Neural progenitor cell (in vitro differentiated cells): Measurements from ENCODE around the gene RPL12. TPM values are rescaled to one million over a fixed set of nuclear protein-coding genes. Genes with fewer than 3 reads are reported as not detected.

Experiments used
- DNase-seq: peaks from one replicate; pipeline ENCODE4 v3.0.0-alpha.2; 2016; ENCODE audit warnings: low spot score
- H2AFZ ChIP-seq: fragments of 200-600 bp; sonication (generic); replicated peaks from 2 replicates; pipeline ENCODE4 v1.6.1; 2016; ENCODE audit warnings: antibody characterized with exemption
- H3F3A ChIP-seq: fragments of 200-600 bp; sonication (generic); 2 replicates; pipeline ENCODE4 v1.6.1; 2016; ENCODE audit warnings: antibody characterized with exemption, low read depth
- H3K27ac ChIP-seq: fragments of 200-600 bp; sonication (generic); 2 replicates; pipeline ENCODE4 v1.5.1; 2016; ENCODE audit warnings: mild to moderate bottlenecking
- H3K27me3 ChIP-seq: fragments of 200-600 bp; sonication (generic); 2 replicates; pipeline ENCODE4 v1.6.1; 2016; ENCODE audit warnings: mild to moderate bottlenecking, moderate library complexity
- H3K36me3 ChIP-seq: fragments of 200-600 bp; sonication (generic); 2 replicates; pipeline ENCODE4 v1.5.1; 2016
- H3K4me1 ChIP-seq: fragments of 200-600 bp; sonication (generic); 2 replicates; pipeline ENCODE4 v1.6.1; 2016; ENCODE audit warnings: mixed run types
- H3K4me2 ChIP-seq: fragments of 200-600 bp; sonication (generic); 2 replicates; pipeline ENCODE4 v1.6.1; 2016
- H3K4me3 ChIP-seq: fragments of 200-600 bp; sonication (generic); 2 replicates; pipeline ENCODE4 v1.5.1; 2016
- H3K79me2 ChIP-seq: fragments of 200-600 bp; sonication (generic); 2 replicates; pipeline ENCODE4 v1.6.1; 2016; ENCODE audit warnings: low read depth
- H3K9ac ChIP-seq: fragments of 200-600 bp; sonication (generic); 2 replicates; pipeline ENCODE4 v1.6.1; 2016
- H3K9me3 ChIP-seq: fragments of 200-600 bp; sonication (generic); 2 replicates; pipeline ENCODE4 v1.5.1; 2016; ENCODE audit warnings: low read depth
- H4K20me1 ChIP-seq: fragments of 200-600 bp; sonication (generic); 2 replicates; pipeline ENCODE4 v1.6.1; 2016; ENCODE audit warnings: low read depth
- H3K27ac Mint-ChIP-seq: 3 replicates; pipeline ENCODE4 v1.8.0; 2021; ENCODE audit warnings: mixed read lengths
- H3K27me3 Mint-ChIP-seq: 2 replicates; pipeline ENCODE4 v1.8.0; 2022; ENCODE audit warnings: low read depth, mild to moderate bottlenecking, inconsistent platforms, moderate library complexity, mixed read lengths; ENCODE audit not compliant: insufficient read depth
- H3K36me3 Mint-ChIP-seq: 3 replicates; pipeline ENCODE4 v1.8.0; 2021; ENCODE audit warnings: mixed read lengths
- H3K4me1 Mint-ChIP-seq: 3 replicates; pipeline ENCODE4 v1.8.0; 2021; ENCODE audit warnings: mixed read lengths
- H3K4me3 Mint-ChIP-seq: 3 replicates; pipeline ENCODE4 v1.8.0; 2021; ENCODE audit warnings: mild to moderate bottlenecking, moderate library complexity, mixed read lengths
- H3K9me3 Mint-ChIP-seq: 3 replicates; pipeline ENCODE4 v1.8.0; 2020; ENCODE audit warnings: mixed read lengths
- CTCF ChIP-seq: fragments of 200-600 bp; sonication (generic); IDR thresholded peaks from 2 replicates; pipeline ENCODE4 v1.5.1; 2017; ENCODE audit warnings: antibody characterized with exemption, mild to moderate bottlenecking
- EZH2 ChIP-seq: fragments of 200-600 bp; sonication (generic); IDR thresholded peaks from 2 replicates; pipeline ENCODE4 v1.6.1; 2017; ENCODE audit warnings: antibody characterized with exemption, mild to moderate bottlenecking, moderate library complexity
- EZH2phosphoT487 ChIP-seq: fragments of 200-600 bp; sonication (generic); IDR thresholded peaks from 2 replicates; pipeline ENCODE4 v1.6.1; 2017; ENCODE audit warnings: antibody characterized with exemption
- total RNA-seq: library from RNA; depleted of rRNA; stranded (reverse); fragments of >200 nt; gene quantifications from 2 replicates; pipeline ENCODE4 v1.2.3, GENCODE V29; 2015; ENCODE audit warnings: low replicate concordance

Gene RPL12
- total RNA-seq, 1 donor from 2014 or later, result 2,064 TPM

- no peak overlapping the region for H3K4me3 Mint-ChIP-seq
- H3F3A ChIP-seq, result no peaks in the 10 kb centered on the region
- H3K27ac ChIP-seq, result no peak overlapping the region
- TF ChIP-seq EZH2 (no peak), CTCF (no peak), EZH2phosphoT487 (no peak)
- peaks cover under 1% of the 10 kb centered on the region for H3K27me3 Mint-ChIP-seq
- H3K4me2 ChIP-seq, result no peak overlapping the region
- H3K9me3 Mint-ChIP-seq, result no peaks in the 10 kb centered on the region
- no peak overlapping the region for H2AFZ ChIP-seq
- H3K79me2 ChIP-seq, result no peaks in the 10 kb centered on the region
- peaks cover 4% of the 10 kb centered on the region for H3K36me3 Mint-ChIP-seq
- H4K20me1 ChIP-seq, result no peaks in the 10 kb centered on the region
- H3K4me1 ChIP-seq, result peaks cover 9% of the 10 kb centered on the region
- H3K4me3 ChIP-seq, result no peak overlapping the region
- H3K27ac Mint-ChIP-seq, result no peak overlapping the region
- no peaks in the 10 kb centered on the region for H3K27me3 ChIP-seq
- H3K9ac ChIP-seq, result no peak overlapping the region
- peaks cover 16% of the 10 kb centered on the region for H3K4me1 Mint-ChIP-seq
- H3K36me3 ChIP-seq, result no peaks in the 10 kb centered on the region
- no peaks in the 10 kb centered on the region for H3K9me3 ChIP-seq
- no peak for DNase-seq
Measured at GRCh38 chr9:127498298-127498697, 47.1 kb upstream of the RPL12 start.

DNA sequence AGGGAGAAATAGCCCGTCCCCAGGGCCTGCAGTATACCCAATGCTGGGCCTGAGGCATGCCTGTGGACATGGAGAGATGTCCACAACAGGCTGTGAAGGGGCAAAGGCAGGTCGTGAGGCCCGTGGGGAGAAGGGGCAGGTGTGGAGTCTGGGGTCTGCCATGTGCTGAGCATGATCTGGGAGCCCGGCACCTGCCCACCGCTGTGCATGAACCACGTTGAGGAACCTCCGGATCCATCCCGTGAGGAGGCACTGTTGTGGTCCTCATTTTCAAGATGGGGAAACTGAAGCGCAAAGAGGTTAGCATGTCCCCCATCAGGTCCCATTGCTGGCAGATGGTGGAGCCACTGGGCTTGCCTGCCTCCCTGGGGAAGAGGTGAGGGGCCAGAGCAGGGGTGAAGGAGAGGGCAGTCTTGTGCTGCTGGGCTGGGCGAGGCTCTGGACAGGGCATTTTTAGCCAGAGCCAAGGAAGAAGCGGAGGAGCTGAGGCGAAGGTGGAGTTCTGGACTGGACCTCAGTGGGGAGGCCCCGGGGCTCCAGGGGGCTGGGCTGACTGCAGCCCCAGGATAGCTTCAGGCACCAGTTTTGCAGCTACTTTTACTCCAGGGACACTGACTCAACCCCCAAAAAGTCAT is 46.6 kb upstream of the RPL12 start:
- Histone ChIP-seq H3K79me2 (no peaks in the 10 kb centered on the region), H3K9me3 (no peaks in the 10 kb centered on the region), H3K9ac (no peak overlapping the region), H4K20me1 (no peaks in the 10 kb centered on the region), H3F3A (no peaks in the 10 kb centered on the region), H2AFZ (no peak overlapping the region), H3K4me2 (no peak overlapping the region), H3K27me3 (no peaks in the 10 kb centered on the region), H3K4me3 (no peak overlapping the region), H3K27ac (no peak overlapping the region), H3K4me1 (peaks cover 13% of the 10 kb centered on the region), H3K36me3 (no peaks in the 10 kb centered on the region)
- peak overlapping the region; percentile 85 for H3K27ac Mint-ChIP-seq
- H3K27me3 Mint-ChIP-seq, result peaks cover 3% of the 10 kb centered on the region
- peaks cover 21% of the 10 kb centered on the region for H3K4me1 Mint-ChIP-seq
- no peak overlapping the region for H3K4me3 Mint-ChIP-seq
- no peak for DNase-seq
- no peak for TF ChIP-seq EZH2
- TF ChIP-seq EZH2phosphoT487, result no peak
- no peak for TF ChIP-seq CTCF
- H3K36me3 Mint-ChIP-seq, result peaks cover 4% of the 10 kb centered on the region
- no peaks in the 10 kb centered on the region for H3K9me3 Mint-ChIP-seq

DNA sequence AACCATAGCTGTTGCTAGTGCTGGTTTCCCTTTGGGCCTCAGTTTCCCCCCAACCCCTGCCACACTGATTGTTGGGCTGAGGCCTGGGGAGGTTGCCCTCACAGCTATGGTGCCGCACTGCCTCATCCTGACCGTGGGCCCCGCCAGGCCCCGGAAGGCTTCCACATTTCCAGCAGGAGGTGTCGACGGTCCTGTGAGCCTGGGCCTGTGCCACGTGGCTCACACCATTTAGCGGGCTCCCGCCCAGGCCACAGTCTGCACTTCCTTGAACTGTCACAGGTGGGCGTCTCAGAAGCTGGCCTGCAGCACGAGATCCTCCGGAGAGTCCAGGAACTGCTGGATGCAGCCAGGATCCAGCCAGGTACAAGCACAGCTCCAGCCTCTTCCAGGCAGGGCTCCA is 45.8 kb upstream of the RPL12 start:
- no peak overlapping the region for H3K9ac ChIP-seq
- Mint-ChIP-seq H3K4me1 (peaks cover 29% of the 10 kb centered on the region), H3K36me3 (peaks cover 4% of the 10 kb centered on the region), H3K9me3 (no peaks in the 10 kb centered on the region), H3K27ac (no peak overlapping the region), H3K4me3 (no peak overlapping the region), H3K27me3 (peaks cover 3% of the 10 kb centered on the region)
- TF ChIP-seq EZH2phosphoT487 (no peak), EZH2 (no peak)
- no peak overlapping the region for H2AFZ ChIP-seq
- H3K27me3 ChIP-seq, result no peaks in the 10 kb centered on the region
- no peaks in the 10 kb centered on the region for H4K20me1 ChIP-seq
- H3K4me2 ChIP-seq, result no peak overlapping the region
- H3K4me3 ChIP-seq, result no peak overlapping the region
- DNase-seq, result no peak
- no peaks in the 10 kb centered on the region for H3K79me2 ChIP-seq
- H3K36me3 ChIP-seq, result no peaks in the 10 kb centered on the region
- peaks cover 21% of the 10 kb centered on the region for H3K4me1 ChIP-seq
- H3K9me3 ChIP-seq, result no peaks in the 10 kb centered on the region
- no peak overlapping the region for H3K27ac ChIP-seq
- no peaks in the 10 kb centered on the region for H3F3A ChIP-seq

DNA sequence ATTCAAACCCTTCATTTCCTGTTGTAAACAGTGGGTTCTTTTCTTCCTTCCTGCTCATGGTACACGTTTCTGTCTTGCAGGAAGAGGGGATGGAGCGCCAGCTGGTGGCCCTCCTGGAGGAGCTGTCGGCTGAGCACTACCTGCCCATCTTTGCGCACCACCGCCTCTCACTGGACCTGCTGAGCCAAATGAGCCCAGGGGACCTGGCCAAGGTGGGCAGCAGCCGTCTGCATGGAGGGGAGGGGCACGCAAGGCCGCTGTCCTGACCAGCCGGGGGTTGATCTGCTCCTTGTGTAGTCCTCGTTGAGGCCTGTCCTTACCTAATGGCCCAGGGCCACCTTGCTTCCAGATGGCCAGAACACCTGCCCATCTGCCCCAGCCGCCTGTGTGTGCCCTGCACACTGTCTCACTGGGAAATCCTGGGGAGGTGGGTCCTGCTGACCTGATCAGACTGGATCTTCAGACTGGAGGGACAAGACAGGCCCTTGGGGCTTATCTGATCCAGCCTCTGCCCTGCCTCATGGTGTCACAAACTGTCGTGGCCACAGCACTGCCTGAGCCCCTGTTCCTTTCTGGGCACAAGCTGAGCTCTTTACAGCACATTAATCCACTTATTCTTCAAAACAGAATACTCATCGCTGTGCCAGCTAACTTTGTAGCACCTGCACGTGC is 44.8 kb upstream of the RPL12 start:
- no peaks in the 10 kb centered on the region for H3K36me3 ChIP-seq
- TF ChIP-seq EZH2phosphoT487 (no peak), CTCF (no peak), EZH2 (no peak)
- peak overlapping the region; percentile 37 for H3K27ac Mint-ChIP-seq
- H3K27me3 Mint-ChIP-seq, result peaks cover 3% of the 10 kb centered on the region
- no peak overlapping the region for H3K27ac ChIP-seq
- peaks cover 27% of the 10 kb centered on the region for H3K4me1 Mint-ChIP-seq
- H3F3A ChIP-seq, result no peaks in the 10 kb centered on the region
- no peak overlapping the region for H3K4me3 ChIP-seq
- H3K9me3 ChIP-seq, result no peaks in the 10 kb centered on the region
- peaks cover 2% of the 10 kb centered on the region for H3K36me3 Mint-ChIP-seq
- H3K27me3 ChIP-seq, result no peaks in the 10 kb centered on the region
- H3K4me3 Mint-ChIP-seq, result no peak overlapping the region
- no peak overlapping the region for H3K4me2 ChIP-seq
- H3K9ac ChIP-seq, result no peak overlapping the region
- no peak overlapping the region for H2AFZ ChIP-seq
- H3K79me2 ChIP-seq, result no peaks in the 10 kb centered on the region
- no peaks in the 10 kb centered on the region for H4K20me1 ChIP-seq
- H3K4me1 ChIP-seq, result peaks cover 22% of the 10 kb centered on the region
- H3K9me3 Mint-ChIP-seq, result no peaks in the 10 kb centered on the region
- no peak for DNase-seq
